ES-I3 (cell line): Measurements from ENCODE around the gene ELP1.
"Not testable (repeated sequence)": the region's sequence is repeated elsewhere in the genome, so short reads cannot be mapped to it uniquely, and the experiment has no call there.

Experiments
- H3K36me3 ChIP-seq: 2 replicates; pipeline ENCODE4 v1.6.1; 2013; ENCODE audit warnings: mild to moderate bottlenecking, low read length, control low read depth, moderate library complexity; ENCODE audit not compliant: insufficient read depth
- H3K4me1 ChIP-seq: 2 replicates; pipeline ENCODE4 v1.6.1; 2013; ENCODE audit warnings: mild to moderate bottlenecking, control low read depth, low read length; ENCODE audit not compliant: insufficient read depth
- H3K9ac ChIP-seq: 2 replicates; pipeline ENCODE4 v1.6.1; 2013; ENCODE audit warnings: low read depth, mild to moderate bottlenecking, low read length, moderate library complexity
- H3K9me3 ChIP-seq: 2 replicates; pipeline ENCODE4 v1.6.1; 2013; ENCODE audit warnings: mild to moderate bottlenecking, low read length, moderate library complexity; ENCODE audit not compliant: control insufficient read depth, insufficient read depth

Gene ELP1

DNA sequence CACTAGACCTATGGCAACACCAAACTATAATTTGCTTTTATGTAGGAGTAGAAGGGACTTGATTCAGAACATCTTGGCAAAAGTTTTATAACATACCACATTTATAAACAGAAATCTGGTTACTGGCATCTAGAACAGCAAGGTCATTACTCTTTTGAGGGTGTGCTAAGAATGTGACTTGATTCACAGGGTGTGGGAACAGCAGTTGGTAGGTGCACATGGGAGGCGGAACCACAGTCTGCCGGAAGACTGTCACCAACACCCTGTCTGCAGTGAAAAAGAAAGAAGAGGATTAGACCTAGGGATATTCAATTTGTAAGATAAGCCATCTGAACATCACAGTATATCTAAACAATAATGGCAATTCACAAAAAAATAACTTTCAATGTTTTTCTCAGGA lies 23.0 kb downstream of the ELP1 start:
- Histone ChIP-seq H3K9ac (no peak overlapping the region), H3K36me3 (peaks cover 18% of the 10 kb centered on the region), H3K4me1 (no peaks in the 10 kb centered on the region), H3K9me3 (no peaks in the 10 kb centered on the region)

DNA sequence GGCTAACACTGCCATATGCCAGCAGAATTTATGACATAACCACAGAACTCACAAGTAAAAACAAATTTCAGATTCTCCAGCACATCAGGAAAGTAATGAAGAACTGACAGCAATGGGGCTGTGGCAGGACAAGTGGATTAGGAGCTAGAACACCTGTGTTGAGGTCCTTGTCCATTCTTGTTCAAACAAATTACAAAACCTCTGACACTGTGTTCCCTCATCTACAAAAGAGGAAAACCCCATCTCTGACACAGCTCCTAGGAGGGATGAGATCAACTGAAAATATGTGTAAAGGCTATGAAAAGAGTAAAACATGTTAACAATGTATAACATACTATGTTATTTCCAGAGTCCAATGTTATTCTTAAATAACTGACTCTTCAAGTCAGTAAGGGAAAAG lies 23.5 kb downstream of the ELP1 start:
- Histone ChIP-seq H3K9ac (no peak overlapping the region), H3K36me3 (peaks cover 15% of the 10 kb centered on the region), H3K9me3 (no peaks in the 10 kb centered on the region), H3K4me1 (no peaks in the 10 kb centered on the region)

DNA sequence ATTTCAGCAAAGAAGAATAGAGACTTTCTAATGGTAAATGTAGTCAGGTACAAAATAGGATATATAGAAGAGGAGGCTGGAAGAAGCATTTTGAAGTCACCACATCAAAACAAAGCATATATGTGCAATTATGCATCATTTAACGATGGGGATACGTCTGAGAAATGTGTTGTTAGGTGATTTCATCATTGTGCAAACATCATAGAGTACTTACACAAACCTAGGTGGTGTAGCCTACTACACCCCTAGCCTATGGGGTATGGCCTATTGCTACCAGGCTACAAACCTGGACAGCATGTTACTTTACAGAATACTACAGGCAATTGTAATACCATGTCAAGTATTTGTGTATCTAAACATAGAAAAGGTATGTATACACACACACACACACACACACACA lies 28.4 kb downstream of the ELP1 start:
- Histone ChIP-seq H3K36me3 (peaks cover 4% of the 10 kb centered on the region), H3K4me1 (no peaks in the 10 kb centered on the region), H3K9me3 (no peaks in the 10 kb centered on the region), H3K9ac (no peak overlapping the region)

DNA sequence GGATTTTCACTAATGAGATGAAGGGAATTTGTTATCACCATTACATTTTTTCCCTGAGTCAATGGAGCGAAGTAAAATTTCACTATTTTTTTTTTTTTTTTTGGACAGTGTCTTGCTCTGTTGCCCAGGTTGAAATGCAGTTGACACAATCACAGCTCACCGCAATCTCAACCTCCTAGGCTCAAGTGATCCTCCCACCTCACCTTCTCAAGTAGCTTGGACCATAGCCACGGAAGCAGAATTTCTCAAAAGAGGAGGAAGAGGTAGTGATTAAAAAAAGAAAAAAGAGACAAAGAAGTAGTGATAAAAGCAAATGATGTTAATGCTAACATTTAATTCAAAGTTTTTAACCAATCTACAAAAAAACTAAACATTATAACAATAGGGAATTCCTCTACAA lies 29.8 kb downstream of the ELP1 start:
- Histone ChIP-seq H3K36me3 (no peaks in the 10 kb centered on the region; the same call in none of the 2 replicates), H3K9me3 (no peaks in the 10 kb centered on the region), H3K9ac (no peak overlapping the region), H3K4me1 (no peaks in the 10 kb centered on the region)

DNA sequence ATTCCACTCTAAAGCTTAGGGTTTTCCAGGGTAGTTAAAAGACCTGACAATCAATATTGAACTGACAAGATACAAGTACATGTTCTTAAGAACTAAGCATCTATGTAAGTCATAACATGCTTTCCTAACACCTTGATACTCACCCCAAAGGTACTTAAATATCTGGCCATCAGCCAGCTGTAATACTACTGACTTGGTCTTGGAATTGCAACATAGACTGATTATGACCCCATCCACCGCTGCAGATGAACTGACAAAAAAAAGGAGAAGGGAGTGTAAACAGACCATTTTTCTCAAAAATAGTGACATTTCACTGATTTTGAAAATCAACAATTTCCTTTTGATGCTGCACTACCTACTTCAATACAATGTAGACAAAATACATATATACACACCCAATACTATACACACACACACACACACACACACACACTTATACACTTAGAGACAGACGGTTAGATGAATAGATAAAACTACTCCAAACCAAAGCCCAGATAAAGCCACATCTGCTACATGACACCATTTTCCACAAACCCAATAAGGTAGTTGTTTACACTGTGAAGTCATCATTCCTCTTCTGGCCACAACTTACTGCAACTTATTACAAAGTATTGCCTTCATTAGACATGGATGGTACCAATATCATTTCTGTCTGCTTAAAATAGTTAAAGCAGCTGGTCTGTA lies 30.4 kb downstream of the ELP1 start:
- H3K9me3 ChIP-seq: no peaks in the 10 kb centered on the region
- no peaks in the 10 kb centered on the region; the same call in none of the 2 replicates for H3K36me3 ChIP-seq
- H3K4me1 ChIP-seq: no peaks in the 10 kb centered on the region
- no peak overlapping the region for H3K9ac ChIP-seq

DNA sequence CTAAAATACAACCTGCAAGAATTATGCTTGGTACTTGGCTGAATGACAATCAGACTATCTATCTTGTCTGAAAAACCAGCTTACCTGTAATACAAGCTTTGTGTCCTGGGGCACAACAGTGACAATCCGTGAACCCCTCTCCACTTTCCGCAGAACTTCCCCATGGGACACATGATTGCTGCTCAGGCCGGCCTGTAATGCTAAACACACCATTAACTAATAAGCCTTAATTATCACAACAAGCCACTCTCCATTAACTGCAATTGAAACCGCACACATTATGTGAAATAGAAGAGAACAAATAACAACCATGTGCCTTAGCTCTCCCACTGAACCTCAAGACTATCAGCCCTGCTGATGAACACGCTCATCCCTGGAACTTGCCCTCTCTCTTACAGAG lies 33.7 kb downstream of the ELP1 start:
- Histone ChIP-seq H3K36me3 (peaks cover 12% of the 10 kb centered on the region), H3K9ac (no peak overlapping the region), H3K9me3 (no peaks in the 10 kb centered on the region), H3K4me1 (no peaks in the 10 kb centered on the region)

DNA sequence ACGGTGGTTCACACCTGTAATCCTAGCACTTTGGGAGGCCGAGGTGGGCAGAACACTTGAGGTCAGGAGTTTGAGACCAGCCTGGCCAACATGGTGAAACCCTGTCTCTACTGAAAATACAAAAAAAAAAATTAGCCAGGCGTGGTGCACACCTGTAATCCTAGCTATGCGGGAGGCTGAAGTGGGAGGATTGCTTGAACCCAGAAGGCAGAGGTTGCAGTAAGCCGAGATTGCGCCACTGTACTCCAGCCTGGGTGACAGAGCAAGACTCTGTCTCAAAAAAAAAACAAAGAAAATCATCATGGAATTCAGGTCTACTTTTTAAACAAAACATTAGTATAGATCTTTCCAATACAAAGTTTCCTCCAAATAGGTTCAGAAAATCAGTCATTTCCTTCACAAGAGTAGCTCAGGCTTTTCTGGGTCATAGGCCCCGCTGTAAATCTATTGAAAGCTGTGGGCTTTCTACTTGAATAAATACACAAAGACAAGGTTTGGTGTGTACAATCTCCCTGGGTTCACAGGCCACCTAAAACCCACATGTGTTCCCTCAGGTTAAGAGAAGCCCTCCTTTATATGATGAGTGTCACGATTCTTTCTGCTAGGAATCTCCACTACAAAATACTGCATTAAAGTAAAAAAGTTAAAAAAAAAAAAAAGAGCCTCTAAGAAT lies 34.8 kb downstream of the ELP1 start:
- peaks cover 14% of the 10 kb centered on the region for H3K36me3 ChIP-seq
- H3K4me1 ChIP-seq, H3K9ac ChIP-seq, H3K9me3 ChIP-seq: not testable (repeated sequence)

DNA sequence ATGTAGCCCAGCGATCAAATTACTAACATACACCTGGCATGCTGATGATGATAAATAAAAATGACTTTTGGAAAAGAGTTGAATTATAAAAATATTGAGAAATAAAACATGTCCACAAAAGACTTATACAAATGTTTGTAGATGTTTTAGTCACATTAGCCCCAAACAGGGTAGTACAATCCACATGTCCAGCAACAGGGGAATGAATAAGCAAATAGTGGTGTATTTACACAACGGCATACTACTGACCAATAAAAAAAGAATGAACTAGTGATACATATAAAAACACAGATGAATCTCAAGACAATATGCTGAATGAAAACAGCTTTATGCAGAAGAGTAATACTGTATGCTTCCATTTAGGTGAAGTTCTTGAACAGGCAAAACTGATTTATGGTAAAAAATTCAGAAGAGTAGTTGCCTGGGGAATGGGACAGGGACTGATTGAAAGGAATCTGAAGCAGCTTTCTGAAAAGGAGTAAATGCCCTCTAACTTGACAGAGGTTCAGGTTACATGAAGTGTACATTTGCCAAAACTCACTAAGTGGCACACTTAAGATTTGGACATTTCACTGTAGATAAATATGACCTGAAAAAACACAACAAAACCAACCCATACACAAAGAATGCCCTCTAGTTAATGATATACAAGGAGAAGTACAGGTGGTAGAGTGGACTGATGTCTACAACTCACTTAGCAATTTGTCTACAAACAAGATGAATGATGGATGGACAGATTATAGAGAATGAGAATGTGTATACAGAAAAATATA lies 36.4 kb downstream of the ELP1 start:
- Histone ChIP-seq H3K36me3 (peaks cover 18% of the 10 kb centered on the region), H3K9me3 (no peaks in the 10 kb centered on the region), H3K4me1 (no peaks in the 10 kb centered on the region), H3K9ac (no peak overlapping the region)

DNA sequence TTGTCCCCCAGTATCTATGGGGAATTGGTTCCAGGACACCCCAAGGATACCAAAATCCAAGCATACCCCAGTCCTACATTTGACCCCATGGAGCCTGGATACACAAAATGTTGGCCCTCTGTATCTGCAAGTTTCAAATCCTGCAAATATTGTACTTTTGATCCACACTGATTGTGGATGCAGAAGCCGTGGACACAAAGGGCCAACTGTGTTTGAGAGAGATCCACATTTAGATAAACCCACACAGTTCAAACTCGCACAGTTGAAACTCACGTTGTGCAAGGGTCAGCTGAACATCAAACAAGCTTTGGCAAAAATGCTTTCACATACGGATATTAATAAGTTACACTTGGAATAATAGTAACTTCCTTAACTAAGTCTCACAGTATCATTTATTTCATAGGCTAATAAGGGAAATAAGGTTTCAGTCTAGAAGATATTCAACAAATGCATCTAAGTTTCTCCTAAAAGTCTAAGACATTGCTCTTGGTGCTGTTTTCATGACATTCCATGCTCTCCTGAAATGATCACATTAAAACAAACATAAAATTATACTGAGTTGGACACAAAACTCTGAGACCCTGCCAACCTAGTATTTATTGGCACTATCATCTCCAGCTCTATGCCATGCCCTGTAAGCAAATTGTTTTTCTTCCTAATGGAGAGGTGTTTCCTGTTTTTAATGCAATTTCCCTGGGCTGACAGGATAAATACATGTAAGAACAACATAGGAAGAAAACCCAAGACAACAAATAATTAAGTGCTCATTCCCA lies 39.5 kb downstream of the ELP1 start:
- no peaks in the 10 kb centered on the region for H3K4me1 ChIP-seq
- H3K9me3 ChIP-seq: no peaks in the 10 kb centered on the region
- no peak overlapping the region for H3K9ac ChIP-seq
- peaks cover 18% of the 10 kb centered on the region for H3K36me3 ChIP-seq

DNA sequence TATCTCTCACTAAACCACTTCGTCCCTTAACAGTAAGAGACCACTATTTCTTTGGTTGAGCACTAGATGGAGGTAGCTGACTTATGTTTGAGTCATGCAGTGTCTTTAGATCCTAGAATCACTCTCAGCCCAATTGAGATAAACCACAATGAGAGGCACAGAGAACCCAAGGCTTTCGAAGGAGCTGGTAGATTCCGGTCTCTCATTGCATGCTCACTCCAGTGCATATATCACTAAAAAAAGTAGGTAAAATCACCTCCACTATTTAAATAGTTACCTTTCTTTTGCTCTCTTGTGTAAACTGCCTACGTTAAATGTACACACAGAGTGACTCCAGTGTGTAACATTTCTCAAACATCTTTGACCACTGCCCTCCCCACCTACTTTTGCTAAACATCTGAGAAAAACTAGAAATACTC lies 44.3 kb downstream of the ELP1 start:
- Histone ChIP-seq H3K4me1 (no peaks in the 10 kb centered on the region), H3K9me3 (no peaks in the 10 kb centered on the region), H3K36me3 (peaks cover 10% of the 10 kb centered on the region; the same call in 1 of the 2 replicates), H3K9ac (no peak overlapping the region)

DNA sequence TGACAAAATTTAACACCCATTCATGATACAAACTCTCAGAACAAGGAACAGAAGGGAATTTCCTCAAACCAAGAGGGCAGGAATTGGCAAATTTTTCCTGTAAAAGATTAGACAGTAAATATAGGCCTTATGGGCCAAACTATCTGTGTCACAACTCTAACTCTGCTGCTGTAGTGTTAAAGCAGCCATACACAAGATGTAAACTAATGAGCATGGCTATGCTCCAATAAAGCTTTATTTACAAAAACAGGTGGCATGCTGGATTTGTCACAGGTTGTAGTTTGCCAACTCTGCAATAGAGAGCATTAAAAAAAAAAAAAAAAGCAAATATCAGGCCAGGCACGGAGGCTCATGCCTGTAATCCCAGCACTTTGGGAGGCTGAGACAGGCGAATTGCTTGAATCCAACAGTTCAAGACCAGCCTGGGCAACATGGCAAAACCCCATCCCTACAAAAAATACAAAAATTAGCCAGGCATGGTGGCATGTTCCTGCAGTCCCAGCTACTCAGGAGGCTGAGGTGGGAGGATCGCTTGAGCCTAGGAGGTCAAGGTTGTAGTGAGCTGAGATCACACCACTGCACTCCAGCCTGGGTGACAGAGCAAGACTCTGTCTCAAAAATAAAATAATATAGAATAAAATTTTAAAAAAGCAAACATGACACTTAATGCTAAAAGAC lies 47.2 kb downstream of the ELP1 start:
- not testable (repeated sequence) for H3K9me3 ChIP-seq, H3K9ac ChIP-seq, H3K4me1 ChIP-seq
- peaks cover 14% of the 10 kb centered on the region for H3K36me3 ChIP-seq

DNA sequence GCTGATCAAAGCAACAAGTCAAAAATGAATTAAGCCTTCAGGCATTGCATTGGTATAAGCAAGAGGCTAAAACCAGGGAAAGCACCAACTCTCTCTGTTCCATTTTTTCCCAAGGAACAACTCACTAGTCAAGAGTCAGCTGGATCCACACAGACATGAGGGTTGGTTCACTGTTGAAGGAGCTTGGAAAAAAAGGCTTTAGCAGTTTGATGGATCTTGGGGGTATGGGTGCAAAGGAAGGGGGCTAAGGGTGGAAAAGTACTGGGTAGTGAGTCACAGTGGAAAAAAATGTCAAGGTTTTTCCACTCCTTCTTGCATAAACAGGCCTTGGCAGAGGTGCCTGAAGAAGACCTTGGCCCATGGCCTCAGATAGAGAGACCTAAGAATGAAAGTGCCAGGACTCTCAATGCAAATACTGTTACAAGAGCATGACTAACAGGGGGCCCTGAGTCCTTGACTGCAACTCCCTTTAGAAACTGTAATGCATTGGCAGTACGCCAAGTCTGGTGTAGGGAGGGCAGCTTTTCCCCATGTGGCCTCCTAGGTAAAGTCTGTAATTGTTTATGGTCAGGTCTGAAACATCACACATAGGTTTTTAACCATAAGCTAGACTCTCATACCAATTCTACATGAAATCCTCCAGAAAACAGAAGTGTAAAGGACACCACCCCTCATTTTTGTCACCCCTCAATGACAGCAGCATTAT lies 48.1 kb downstream of the ELP1 start:
- Histone ChIP-seq H3K4me1 (no peaks in the 10 kb centered on the region), H3K9ac (no peak overlapping the region), H3K36me3 (peaks cover 14% of the 10 kb centered on the region), H3K9me3 (no peaks in the 10 kb centered on the region)

DNA sequence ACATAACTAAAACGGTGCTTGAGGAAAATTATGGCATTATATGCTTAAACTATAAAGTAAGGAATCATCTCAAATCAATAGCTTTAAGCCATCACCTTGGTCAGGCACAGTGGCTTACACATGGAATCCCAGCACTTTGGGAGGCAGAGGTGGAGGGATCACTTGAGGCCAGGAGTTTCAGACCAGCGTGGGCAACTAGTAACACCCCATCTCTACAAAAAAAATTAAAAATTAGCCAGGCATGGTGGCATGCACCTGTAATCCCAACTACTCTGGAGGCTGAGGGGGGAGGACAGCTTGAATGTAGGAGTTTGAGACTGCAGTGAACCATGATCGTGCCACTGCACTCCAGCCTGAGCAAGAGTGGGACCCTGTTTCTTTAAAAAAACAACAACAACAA lies 49.2 kb downstream of the ELP1 start:
- no peaks in the 10 kb centered on the region for H3K4me1 ChIP-seq
- no peak overlapping the region for H3K9ac ChIP-seq
- H3K36me3 ChIP-seq: peaks cover 16% of the 10 kb centered on the region
- H3K9me3 ChIP-seq: no peaks in the 10 kb centered on the region
